ENCODE measurements around the gene ENDOU. TPM values are rescaled to one million over a fixed set of nuclear protein-coding genes. Genes with fewer than 3 reads are reported as not detected.

The ENDOU gene
- total and polyA plus RNA-seq, 2 donors (not counting 3 experiments of a cell fraction or from before 2014, with no cell fraction given), result not detected

DNA sequence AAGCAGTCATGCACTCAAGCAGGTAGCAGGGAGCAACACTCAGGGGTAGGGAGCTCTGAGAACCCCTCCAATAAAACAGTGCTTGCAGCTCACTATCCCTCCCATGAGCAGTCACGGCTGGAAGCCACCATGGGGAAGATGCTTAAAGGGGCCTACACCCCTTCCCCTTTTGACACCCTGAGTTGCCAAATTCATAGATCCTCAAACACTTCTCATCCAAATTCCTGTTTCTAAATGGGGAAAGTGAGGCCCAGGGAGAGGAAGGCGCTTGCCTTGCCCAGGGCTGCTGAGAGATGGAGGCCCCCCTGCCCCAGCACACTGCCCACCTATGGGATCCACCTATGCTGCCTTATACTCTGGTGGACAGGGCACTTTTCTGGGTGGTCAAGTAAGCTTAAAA is 7.2 kb upstream of the ENDOU start:
- peaks cover 3% of the 10 kb centered on the region for H3K4me1 ChIP-seq (ENCODE audit: control insufficient read depth, extremely low read depth, insufficient read depth, low read length)
- no TSS peak for BruUV-seq (replicated peaks)
- POLR2A ChIA-PET, result no interaction called here

DNA sequence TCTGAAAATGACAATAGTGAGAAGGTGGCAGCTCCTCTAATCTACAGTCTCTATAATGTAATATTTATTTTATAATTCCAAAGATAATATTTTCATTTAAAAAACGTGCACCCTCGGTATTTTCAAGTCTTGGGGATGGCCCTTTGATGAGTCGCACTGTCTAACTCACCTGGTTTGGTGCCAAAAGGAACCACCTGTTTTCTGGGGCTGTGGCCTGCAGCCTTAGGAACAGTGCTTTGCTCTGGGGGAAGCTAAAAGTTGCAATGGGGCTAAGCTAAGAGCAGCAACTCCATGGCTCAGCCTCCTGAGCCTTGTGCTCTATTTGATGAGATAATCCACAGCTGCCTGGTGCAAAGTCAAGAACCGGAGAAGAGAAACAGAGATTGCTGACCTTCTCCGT is 6.4 kb upstream of the ENDOU start:
- Histone ChIP-seq H4K20me1 (replicated peaks; ENCODE audit: control insufficient read depth, extremely low read depth, insufficient read depth, low read length) (no peaks in the 10 kb centered on the region), H3K4me1 (ENCODE audit: control insufficient read depth, extremely low read depth, insufficient read depth, low read length) (no peaks in the 10 kb centered on the region), H3K9ac (replicated peaks; ENCODE audit: extremely low read depth, insufficient read depth, low read length) (no peak overlapping the region), H3K4me2 (ENCODE audit: insufficient read depth, low read length) (no peak overlapping the region), H3K36me3 (ENCODE audit: control insufficient read depth in 2 of 2, extremely low read depth in 1 of 2, insufficient read depth in 2 of 2, low read length in 2 of 2) (peaks cover 0 to 5% of the 10 kb centered on the region in 2 experiments), H3K27me3 (ENCODE audit: control insufficient read depth in 2 of 2, insufficient read depth in 2 of 2, low read length in 2 of 2) (no peaks in the 10 kb centered on the region), H3K4me3 (replicated peaks in 1 of 3; ENCODE audit: insufficient read depth in 1 of 3, low read depth in 1 of 3, low read length in 3 of 3) (no peak overlapping the region), H2AFZ (ENCODE audit: low read depth, low read length) (no peak overlapping the region), H3K9me3 (replicated peaks; ENCODE audit: control insufficient read depth, insufficient read depth, low read length) (no peaks in the 10 kb centered on the region), H3K79me2 (ENCODE audit: control insufficient read depth, insufficient read depth, low read length) (no peaks in the 10 kb centered on the region), H3K27ac (ENCODE audit: insufficient read depth, low read depth, low read length) (no peak overlapping the region), H3K9me1 (replicated peaks; ENCODE audit: control insufficient read depth, extremely low read depth, insufficient read depth, low read length) (no peaks in the 10 kb centered on the region)
- CTCF ChIA-PET, result interaction anchor here (0.9 to 5.9 kb wide), 6 partner anchors 10 to 106 kb away, joined by 3 to 35 read pairs (median 13); partner anchors contain the start of gene SLC48A1
- TF ChIP-seq EZH2 (IDR thresholded peaks at IDR 0.05; ENCODE audit: borderline replicate concordance, low read depth, low read length, severe bottlenecking), result no peak
- TF ChIP-seq, protein P1, sequence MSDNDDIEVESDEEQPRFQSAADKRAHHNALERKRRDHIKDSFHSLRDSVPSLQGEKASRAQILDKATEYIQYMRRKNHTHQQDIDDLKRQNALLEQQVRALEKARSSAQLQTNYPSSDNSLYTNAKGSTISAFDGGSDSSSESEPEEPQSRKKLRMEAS (IDR thresholded peaks at IDR 0.05; ENCODE audit: insufficient read depth, insufficient read length), result no peak
- no peak for TF ChIP-seq POLR2AphosphoS5 (IDR thresholded peaks at IDR 0.05; ENCODE audit: insufficient read depth, low read depth, low read length)
- TF ChIP-seq, protein P2, sequence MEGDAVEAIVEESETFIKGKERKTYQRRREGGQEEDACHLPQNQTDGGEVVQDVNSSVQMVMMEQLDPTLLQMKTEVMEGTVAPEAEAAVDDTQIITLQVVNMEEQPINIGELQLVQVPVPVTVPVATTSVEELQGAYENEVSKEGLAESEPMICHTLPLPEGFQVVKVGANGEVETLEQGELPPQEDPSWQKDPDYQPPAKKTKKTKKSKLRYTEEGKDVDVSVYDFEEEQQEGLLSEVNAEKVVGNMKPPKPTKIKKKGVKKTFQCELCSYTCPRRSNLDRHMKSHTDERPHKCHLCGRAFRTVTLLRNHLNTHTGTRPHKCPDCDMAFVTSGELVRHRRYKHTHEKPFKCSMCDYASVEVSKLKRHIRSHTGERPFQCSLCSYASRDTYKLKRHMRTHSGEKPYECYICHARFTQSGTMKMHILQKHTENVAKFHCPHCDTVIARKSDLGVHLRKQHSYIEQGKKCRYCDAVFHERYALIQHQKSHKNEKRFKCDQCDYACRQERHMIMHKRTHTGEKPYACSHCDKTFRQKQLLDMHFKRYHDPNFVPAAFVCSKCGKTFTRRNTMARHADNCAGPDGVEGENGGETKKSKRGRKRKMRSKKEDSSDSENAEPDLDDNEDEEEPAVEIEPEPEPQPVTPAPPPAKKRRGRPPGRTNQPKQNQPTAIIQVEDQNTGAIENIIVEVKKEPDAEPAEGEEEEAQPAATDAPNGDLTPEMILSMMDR (IDR thresholded peaks at IDR 0.05; ENCODE audit: extremely low read depth in 1 of 2, insufficient read depth in 1 of 2, low read depth in 1 of 2, low read length in 2 of 2), result no peak
- TF ChIP-seq JUN (IDR thresholded peaks at IDR 0.05; ENCODE audit: borderline replicate concordance, insufficient read depth, insufficient read length, low read depth), result no peak
- no peak for TF ChIP-seq MYC (IDR thresholded peaks at IDR 0.05; ENCODE audit: low read depth, low read length)
- POLR2A ChIA-PET, result no interaction called here
- BruUV-seq (replicated peaks), result no TSS peak
- FAIRE-seq (no peak), DNase-seq (ENCODE audit: low read depth, low spot score) (no peak)
- dilution Hi-C loops (cut with MboI; ENCODE audit: extremely low pct_ligation_motif_present, low sequenced_read_pairs), result no loop called here
- intact Hi-C loops (cut with micrococcal nuclease), result no loop called here

More for the DNA sequence above, 7.2 kb upstream of the ENDOU start:
- H3K4me2 ChIP-seq (ENCODE audit: insufficient read depth, low read length), result no peak overlapping the region
- no peaks in the 10 kb centered on the region for H4K20me1 ChIP-seq (replicated peaks; ENCODE audit: control insufficient read depth, extremely low read depth, insufficient read depth, low read length)
- no peak overlapping the region for H3K27ac ChIP-seq (ENCODE audit: insufficient read depth, low read depth, low read length)
- no peak for TF ChIP-seq MYC (IDR thresholded peaks at IDR 0.05; ENCODE audit: low read depth, low read length)
- no peak for TF ChIP-seq GATA2 (IDR thresholded peaks at IDR 0.05; ENCODE audit: insufficient read depth, insufficient read length, low read depth, low read length)
- dilution Hi-C loops (cut with MboI; ENCODE audit: extremely low pct_ligation_motif_present, low sequenced_read_pairs) (no loop called here), intact Hi-C loops (cut with micrococcal nuclease) (no loop called here)
- no peak overlapping the region for H2AFZ ChIP-seq (ENCODE audit: low read depth, low read length)
- no peaks in the 10 kb centered on the region for H3K9me1 ChIP-seq (replicated peaks; ENCODE audit: control insufficient read depth, extremely low read depth, insufficient read depth, low read length)
- no peak overlapping the region for H3K9ac ChIP-seq (replicated peaks; ENCODE audit: extremely low read depth, insufficient read depth, low read length)
- DNase-seq (ENCODE audit: low read depth, low spot score) (no peak), FAIRE-seq (no peak)
- no peaks in the 10 kb centered on the region for H3K27me3 ChIP-seq (ENCODE audit: control insufficient read depth in 2 of 2, insufficient read depth in 2 of 2, low read length in 2 of 2)
- peaks cover 0 to 5% of the 10 kb centered on the region in 2 experiments for H3K36me3 ChIP-seq (ENCODE audit: control insufficient read depth in 2 of 2, extremely low read depth in 1 of 2, insufficient read depth in 2 of 2, low read length in 2 of 2)
- no peaks in the 10 kb centered on the region for H3K9me3 ChIP-seq (replicated peaks; ENCODE audit: control insufficient read depth, insufficient read depth, low read length)
- no peak overlapping the region for H3K4me3 ChIP-seq (replicated peaks in 1 of 3; ENCODE audit: insufficient read depth in 1 of 3, low read depth in 1 of 3, low read length in 3 of 3)
- CTCF ChIA-PET, result interaction anchor here (1.4 to 5.9 kb wide), 7 partner anchors 10 to 217 kb away, joined by 3 to 35 read pairs (median 5); partner anchors contain the start of gene RAPGEF3
- H3K79me2 ChIP-seq (ENCODE audit: control insufficient read depth, insufficient read depth, low read length), result no peaks in the 10 kb centered on the region

All from endothelial cell of umbilical vein (primary cell).